HG02852 (cell line): ENCODE measurements around the gene UBE2H.
"Not testable (repeated sequence)": the region's sequence is repeated elsewhere in the genome, so short reads cannot be mapped to it uniquely, and the experiment has no call there.

ENCODE experiments used
- ATAC-seq: cut with Tn5 transposase; IDR thresholded peaks from one replicate; pipeline ENCODE4 v1.9.1; 2021; ENCODE audit warnings: mild to moderate bottlenecking, moderate library complexity; ENCODE audit not compliant: unreplicated experiment

Gene UBE2H

DNA sequence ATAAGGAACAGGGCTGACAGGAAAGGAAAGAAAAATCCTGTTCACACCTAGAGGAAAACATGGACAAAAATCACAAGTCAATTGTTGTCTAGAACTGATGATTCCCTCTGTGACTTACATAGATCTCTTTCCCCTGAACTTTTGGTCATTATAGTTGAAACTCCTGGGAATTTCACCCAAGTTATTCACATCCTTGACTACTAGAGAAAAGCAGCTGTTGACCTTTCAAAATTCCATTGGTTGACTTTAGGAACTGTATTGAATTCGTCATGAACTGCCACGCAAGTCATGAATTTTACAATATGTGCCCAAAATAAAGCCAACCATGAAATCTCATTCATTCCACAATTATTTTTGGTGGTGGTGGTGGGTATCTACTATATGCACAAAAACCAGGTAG lies 104.3 kb downstream of the UBE2H start:
- no peak for ATAC-seq

DNA sequence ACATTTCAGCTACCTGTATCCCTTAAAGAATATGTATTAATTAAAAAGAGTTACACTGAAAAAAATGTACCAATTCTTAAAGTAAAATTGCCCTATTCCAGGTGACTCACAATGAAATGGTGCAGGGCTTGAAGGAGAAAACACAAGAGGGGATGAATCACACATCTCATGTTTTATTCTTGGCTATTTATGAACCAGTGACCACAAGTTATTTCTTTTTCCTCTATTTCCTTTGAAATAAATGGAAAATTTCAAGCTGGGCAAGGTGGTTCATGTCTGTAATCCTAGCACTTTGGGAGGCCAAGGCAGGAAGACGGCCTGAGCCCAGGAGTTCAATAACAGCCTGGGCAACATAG lies 106.8 kb downstream of the UBE2H start:
- no peak for ATAC-seq

DNA sequence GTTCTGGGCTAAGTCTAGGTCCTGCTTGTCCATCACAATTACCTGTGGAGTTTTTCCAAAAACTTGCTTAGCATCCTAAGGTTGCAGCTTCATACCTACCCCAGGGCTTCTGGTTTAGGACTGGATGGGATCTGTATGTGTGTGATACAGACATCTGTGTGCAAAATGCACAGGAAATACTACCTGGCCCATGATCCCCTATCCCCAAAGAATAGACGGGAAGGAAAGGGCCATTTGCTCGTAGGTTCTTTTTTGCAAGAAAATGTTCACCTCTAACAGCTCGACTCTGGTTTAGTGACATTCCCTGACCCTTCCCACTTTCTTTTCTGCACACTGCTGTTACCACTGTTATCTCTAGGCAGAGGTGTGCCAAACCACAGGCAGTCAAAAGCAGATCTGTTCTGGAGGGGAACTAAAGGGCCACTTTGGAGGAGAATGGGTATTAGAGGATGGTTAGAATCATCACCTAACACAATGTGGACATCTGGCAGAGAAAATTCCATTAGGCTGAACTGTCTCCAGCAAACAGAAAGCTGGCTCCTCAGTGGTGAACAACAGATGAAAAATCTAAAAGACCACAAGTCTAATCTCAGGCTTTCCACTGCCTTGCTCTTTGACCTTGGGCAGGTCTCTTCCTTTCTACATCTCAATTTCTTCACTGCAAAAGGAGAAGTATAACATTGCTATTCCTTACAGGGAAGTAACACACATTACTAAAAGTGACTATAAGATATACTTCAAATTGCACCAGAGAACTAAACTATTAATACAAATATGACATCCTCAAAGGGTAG lies 107.4 kb downstream of the UBE2H start:
- no peak for ATAC-seq

DNA sequence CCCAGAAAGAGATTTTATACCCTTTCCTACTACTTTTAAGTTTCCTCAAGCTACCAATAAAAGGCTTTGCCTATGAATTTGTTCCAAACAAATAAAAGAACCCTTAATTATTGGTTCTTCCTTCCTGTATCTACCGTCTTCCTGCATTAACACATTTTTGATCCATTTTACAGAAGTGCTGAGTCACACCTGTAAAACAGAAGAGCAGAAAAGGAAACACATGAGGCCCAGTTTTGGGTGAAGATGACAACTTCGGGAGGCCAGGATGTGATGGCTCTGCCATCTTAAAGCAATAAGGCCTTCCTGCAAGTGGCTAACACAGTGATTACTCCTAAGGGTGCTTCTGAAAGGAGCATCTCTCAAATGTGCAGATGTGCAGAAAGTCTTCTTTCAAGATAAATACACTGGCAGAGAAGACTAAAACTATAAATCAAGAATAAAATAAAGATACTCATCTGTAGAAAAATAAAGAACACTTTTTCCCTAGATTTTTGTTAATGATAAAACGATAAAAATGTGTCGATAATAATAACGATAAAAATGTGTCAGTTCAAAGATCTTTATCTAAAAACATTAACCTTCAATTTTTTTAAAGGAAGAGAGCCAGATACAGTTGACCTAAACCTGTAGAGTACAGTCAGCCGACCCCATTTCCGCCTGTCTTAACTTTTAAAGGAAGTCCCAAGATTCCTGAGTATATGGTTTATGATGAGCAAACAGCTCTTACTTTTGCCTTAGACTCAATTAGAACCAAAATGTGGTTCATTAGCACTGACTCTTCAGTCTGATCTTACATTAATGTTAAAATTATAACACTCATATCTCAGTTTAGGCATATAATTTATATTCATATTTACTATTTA lies 108.6 kb downstream of the UBE2H start:
- ATAC-seq: no peak

DNA sequence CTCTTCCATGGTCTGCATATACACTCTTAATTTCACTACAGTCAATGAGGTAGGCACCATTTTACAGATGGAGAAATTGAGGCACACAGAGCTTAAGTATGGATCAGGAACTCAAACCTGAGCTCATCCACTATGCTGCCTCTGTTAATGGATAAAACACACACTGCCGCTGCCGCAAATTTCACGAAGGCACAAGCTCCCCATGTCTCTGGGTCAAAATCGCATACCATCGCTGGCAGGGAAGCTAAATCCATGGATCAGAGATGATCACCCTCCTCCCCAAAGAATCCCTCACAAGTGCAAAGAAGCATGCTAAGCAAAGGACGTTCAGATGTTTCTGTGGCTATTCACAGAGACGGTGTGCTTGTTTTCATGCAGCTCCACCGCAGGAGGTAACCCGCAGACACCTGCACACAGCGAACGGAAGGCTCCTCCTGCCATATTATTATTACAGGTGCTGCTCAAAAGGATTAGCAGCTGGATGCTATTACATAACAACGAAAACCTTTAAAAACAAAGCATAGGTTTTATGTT lies 109.3 kb downstream of the UBE2H start:
- ATAC-seq: no peak

DNA sequence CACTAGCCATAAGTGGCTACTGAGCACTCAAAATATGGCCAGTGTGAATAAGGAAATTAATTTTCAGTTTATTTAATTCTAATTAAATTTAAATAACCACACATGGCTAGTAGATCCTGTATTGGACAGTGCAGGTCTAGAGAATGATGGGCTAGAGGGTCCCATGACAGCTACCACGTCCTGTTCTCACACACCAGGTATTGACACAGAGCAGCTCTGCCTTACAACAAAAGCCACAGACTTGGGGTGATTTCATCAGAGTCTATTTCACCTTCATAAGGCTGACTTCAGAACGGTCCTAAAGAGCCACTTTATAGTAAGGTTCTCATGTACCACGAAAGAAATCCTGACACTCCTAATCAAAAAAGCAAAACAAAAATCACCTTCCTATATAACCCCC lies 111.3 kb downstream of the UBE2H start:
- ATAC-seq: no peak

DNA sequence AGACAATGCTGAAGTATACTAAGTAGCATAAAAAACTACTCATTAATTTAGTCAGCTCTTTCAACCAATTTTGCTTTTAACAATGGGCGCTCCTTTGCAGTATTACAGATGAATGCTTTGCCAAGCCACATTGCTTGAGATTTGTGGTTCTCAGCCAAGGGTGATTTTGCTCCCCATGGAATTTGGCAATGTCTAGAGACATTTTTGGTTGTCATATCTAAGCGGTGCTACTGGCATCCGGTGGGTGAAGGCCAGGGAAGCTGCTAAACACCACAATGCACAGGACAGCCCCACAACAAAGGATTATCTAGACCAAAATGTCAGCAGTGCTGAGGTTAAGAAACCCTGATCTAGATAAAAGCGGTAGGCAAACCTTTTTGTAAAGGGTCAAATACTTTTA lies 112.0 kb downstream of the UBE2H start:
- no peak for ATAC-seq

DNA sequence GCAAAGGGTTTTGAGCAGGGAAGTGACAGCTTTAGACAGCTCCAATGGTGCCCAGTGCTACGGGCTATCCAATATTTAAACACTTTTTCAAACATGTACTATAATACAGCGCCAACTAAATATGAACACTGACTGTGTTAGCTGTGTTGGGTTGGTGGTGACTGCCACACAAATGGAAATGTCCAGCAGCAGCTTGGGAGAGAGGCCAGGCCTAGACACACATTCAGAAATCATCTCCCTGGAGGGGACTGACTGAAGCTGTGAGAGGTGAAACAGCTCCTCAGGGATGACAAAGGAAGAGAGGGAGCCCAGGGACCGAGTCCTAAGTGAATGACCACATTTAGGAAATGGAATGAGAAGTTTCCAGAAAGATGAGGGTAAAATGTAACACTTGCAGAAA lies 115.8 kb downstream of the UBE2H start:
- no peak for ATAC-seq

DNA sequence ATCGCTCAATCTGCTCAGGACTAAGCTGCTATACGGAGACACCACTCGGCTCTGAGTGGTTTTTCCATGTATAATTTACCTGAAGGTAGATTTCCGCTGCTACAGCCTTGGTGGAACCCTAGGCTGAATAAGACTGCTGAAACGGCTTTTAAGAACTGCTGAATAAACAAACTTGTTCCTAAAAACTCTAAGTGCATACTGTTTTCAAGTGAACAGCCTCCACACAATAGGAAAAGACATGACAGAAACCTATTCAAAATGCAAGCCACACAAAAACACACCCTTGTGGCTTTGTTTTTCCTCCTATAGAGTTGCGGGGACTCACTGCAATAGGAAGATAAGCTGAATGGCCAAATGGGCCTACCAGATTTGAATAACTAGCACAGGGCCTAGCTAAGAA lies 117.2 kb downstream of the UBE2H start:
- no peak for ATAC-seq

DNA sequence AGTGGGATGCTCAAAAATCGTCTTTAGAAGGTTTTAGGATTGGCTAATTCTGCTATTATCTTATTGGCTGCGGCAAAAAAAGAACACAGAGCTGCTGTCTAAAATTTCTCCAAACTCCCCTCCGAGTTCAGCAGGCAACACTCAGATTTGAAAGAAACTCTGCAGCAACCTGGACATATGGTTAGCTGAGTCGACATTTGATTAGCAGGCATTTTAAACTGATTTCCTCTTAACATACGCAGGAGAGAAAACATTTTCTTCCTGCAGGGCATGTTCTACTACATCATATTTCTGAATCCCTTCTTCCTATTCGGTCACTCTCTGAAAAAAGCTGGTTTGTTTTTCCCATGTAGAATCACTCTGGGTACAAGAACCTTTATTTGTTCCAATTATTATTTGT lies 119.4 kb downstream of the UBE2H start:
- ATAC-seq: not testable (repeated sequence)

DNA sequence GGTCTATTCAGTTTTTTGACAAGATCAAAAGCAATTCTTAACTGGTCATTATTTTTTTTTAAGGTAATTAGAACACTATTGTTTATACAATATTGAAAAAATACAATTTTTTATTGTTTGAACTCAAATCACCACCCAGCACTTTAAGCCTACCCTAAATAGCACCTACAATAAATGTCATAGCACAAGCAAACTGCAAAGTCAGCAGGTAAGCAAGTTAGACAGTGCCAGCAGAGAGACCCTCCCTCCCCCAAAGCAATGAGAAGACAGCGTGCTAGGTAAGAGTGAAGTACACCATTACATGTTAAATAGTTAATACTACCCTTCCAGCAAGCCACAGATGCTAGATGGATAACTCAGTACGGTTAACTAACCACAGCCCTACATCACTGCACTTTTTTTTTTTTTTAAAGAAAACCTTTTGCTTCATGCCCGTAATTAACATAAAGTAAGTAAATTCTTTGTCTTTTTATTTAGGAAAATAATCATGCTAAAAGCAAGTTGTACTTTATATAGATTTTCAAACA lies 120.0 kb downstream of the UBE2H start:
- no peak for ATAC-seq

DNA sequence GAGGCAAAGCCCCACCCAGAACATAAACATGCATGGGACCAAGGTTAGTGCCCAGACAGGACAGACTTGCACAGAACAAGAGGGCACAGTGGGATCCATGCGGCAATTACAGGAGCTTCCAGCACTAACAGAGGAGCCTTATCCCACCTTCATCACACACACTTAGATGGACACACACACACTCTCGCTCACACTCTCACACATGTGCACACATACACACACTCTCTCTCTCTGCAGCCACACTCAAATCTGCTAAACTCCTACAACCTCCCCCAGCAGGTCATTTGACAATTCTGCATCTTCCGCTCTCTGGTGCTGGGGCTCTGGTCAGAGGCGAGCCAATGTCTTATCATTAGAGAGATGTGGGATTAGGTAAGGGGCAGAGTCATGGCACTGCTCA lies 120.5 kb downstream of the UBE2H start:
- ATAC-seq: no peak

DNA sequence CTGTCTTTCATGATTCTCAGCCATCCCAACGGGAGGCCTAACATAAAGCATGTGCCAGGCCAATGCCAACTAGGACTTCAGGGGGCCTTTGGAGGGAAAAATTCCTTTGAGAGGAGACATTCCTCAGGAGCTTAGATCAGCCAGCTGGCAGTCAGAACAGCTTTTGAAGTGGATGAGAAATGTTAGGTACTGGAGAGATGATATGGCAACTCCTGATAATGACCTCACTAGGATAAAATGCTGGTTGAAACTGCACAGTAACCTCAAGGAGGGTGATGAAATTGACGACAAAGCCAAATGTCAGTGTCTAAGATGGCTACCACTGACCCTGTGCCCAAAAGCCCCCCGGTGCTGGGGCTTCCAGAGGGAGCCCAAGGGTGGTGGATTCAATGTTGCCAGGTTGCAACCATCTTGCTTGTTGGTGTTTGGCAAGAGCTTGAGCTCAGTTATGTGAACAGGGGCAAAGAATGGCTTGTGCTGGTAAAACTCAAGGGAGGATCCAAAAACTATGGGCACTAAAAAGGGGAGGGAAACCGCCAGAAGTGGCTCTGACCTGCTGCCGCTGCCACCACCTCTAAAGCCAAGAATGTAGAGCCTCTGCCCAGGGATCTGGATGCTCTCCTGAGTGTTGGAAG lies 121.2 kb downstream of the UBE2H start:
- no peak for ATAC-seq

DNA sequence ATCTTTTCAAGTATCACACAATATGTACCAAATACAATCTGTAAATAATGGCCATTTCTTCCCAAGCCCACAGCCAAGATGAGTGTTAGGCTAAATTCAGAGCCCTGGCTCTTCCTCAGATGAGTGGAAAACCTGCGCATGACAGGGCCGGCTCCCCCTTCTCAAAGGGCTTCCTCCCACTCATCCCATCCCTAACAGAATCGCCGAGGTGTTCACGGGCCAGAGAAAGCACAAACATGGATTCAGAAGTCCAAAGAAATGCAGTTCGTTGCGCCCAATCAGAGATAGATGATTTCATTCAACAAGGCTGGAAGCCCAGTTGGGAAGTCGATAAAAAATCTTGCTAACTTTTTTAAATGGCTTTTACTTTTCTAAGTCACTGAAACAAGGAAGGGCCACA lies 121.8 kb downstream of the UBE2H start:
- ATAC-seq: no peak

DNA sequence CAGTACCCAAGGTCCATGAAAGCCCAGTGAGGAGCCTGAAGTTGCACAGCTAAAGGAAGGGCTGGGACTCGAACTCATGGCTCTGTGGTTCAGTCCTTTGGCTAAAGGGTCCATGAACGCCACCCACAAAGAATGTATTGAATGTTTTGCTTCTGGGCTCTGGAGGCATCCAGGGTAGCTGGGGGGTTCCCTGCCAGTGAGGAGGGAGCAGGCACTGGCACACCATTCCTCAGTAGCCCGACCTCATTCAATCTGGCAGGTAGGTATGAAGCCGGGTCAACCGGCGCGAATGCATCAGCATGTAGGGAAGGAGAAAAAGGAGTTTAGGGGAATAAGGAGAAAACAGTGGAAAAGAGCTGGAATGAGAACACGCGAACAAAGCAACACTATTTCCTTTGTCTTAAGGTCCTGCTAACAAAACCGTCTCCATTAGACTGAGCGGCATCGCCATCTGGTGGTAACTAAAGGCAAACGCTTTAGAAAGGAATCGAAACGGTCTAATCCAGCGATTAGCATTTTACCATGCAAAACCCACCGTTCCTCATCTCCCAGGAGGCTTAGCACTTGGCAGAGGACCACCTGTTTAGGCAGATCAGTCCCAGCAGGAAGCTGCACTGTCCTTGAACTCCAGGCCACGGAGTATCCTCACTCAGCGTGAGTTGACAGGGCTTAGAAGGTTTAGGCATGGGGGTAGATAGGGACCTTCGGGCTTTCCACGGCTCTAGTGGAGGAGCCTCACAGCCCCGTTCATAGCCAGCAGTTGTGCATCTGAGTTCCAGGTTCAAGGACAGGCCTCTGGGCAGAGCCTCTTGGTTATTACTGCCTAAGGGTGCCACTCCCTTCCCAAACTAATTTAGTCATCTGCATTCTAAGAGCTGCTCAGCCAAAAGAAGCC lies 122.8 kb downstream of the UBE2H start:
- no peak for ATAC-seq

DNA sequence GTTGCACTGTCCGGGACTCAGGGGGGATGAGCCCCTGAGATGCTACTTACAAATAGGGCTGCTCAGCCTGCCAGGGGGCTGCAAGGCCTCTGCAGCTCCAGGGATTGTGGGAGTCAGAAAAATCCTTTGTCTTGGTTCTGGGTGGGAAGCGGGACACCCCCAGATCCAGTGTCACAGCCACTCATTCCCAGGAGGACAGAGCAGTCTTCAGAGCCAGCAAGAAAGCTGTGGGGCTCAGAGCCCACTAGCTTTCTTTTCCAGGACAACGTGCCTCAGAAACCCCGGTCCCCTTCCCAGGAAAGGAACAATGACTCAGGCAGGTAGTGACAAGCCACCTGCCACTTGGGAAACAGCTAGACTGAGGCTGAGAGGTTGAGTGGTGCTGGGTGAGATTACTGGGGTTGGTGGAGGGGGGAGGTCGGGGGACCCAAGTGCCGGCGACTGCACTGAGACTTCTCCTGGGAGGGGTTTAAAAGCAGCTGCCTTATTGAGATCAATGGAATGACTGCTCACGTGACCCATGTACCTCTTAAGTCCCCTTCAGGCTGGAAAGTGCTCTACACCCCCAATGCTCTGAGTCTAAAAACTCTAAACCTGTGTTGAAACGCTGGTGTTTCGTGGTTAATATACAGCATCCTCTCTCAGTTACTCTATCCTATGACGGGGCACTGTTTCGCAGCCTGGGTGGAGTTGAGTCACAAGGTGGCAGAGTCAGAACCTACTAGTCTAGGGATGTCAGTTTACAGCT lies 123.6 kb downstream of the UBE2H start:
- ATAC-seq: no peak

DNA sequence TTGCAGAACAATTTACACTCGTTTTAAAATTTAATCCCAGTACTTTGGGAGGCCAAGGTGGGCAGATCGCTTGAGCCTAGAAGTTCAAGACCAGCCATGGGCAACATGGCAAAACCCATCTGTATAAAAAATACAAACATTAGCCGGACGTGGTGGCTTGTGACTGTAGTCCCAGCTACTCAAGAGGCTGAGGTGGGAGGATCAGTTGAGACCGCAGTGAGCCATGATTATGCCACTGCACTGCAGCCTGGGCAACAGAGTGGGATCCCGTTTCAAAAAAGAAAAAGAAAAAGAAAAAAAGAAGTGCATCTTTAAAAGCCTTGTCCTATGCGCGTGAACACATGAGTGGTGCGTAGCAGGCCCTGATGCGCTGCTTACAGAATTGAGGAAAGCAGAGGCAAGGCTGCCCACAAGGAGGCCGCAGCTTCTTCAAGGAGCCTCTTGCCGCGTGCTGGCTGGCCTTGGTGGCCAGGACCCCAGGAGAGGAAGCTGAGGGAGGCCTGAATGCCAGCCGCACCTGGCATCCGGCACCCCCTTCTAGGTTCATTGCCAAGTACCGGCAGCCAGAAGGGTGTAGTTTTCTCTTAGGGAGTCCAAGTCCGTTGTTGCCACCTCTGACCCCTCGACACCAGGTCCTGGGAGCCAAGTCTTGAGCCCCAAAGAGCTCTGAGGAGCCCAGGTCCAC lies 124.5 kb downstream of the UBE2H start:
- no peak for ATAC-seq

DNA sequence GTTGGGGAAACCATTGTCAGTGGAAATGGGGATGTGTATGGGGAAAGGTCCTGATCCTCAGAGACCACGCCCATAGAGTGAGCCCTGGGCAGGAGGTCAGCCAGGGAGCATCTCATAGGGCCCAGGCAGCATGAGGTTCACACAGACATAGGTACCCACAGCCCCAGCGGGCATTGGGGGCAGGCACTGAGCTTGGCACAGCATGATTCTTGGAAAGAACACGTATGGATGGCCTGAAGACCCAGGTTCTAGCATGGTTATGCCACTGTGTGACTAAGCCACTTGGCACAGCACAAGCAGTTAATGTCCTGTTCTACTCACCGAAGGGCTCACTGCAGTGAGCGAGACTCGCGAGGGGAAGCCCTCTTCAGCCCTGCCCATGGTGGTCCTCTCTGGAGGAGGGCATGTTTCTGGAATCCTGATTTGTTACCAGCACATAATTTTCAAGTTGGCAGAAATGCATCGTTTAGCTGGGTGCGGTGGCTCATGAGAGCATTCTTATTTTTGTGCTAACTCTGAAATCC lies 125.2 kb downstream of the UBE2H start:
- ATAC-seq: no peak

DNA sequence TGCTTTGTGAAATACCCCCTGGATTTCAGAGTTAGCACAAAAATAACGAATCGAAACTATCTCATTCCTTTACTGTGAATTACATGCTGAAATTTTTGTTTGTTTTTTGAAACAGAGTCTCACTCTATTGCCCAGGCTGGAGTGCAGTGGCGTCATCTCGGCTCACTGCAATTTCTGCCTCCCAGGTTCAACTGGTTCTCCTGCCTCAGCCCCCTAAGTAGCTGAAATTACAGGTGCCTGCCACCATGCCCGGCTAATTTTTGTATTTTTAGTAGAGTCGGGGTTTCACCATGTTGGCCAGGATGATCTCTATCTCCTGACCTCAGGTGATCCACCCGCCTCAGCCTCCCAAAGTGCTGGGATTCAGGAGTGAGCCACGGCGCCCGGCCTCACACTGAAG lies 125.9 kb downstream of the UBE2H start:
- not testable (repeated sequence) for ATAC-seq
